Adrenal gland (tissue), 12 donors: ENCODE results near the gene ZNF705A. TPM values are rescaled to one million over a fixed set of nuclear protein-coding genes. Genes with fewer than 3 reads are reported as not detected.
"Not testable (repeated sequence)": the region's sequence is repeated elsewhere in the genome, so short reads cannot be mapped to it uniquely, and the experiment has no call there.

Experiments used
- DNase-seq, 7 donors: peaks; one replicate each; pipeline ENCODE4 v3.0.0-alpha.2; 2019 to 2020
- H3K27ac ChIP-seq, 5 donors: fragments of 200-600 bp; sonication (generic) in 4 of 5; 1 replicate in 3 of 5; 2 replicates in 2 of 5; pipeline versions ENCODE4 v1.5.1 to v1.8.0; 2016 to 2020; ENCODE audit warnings: mild to moderate bottlenecking in 1 of 5
- H3K27me3 ChIP-seq: fragments of 200-600 bp; 2 replicates; pipeline ENCODE4 v1.8.0; 2021
- H3K36me3 ChIP-seq, 2 donors: fragments of 200-600 bp; replicated peaks in 1 of 2; 1 replicate in 1 of 2; 2 replicates in 1 of 2; pipeline versions ENCODE4 v1.5.1 to v1.8.0; 2018 to 2022
- H3K4me1 ChIP-seq, 2 donors: fragments of 200-600 bp; replicated peaks in 1 of 2; 1 replicate in 1 of 2; 2 replicates in 1 of 2; pipeline versions ENCODE4 v1.5.1 to v1.8.0; 2018 to 2021
- H3K4me3 ChIP-seq, 4 donors: fragments of 200-600 bp; sonication (generic) in 3 of 4; one replicate each; pipeline ENCODE4 v1.5.1; 2016 to 2018
- H3K9me3 ChIP-seq, 3 donors: fragments of 200-600 bp; sonication (generic) in 1 of 3; replicated peaks in 1 of 3; 1 replicate in 2 of 3; 2 replicates in 1 of 3; pipeline versions ENCODE4 v1.5.1 to v1.8.0; 2016 to 2021
- WGBS, 4 donors: extraction: QIAGEN DNeasy Blood & Tissue Kit in 2 of 4; methylation state at CpG; one replicate each; pipeline versions ENCODE4 v1.1.5 to v1.1.7; 2013 to 2017; 5-methylcytosine and 5-hydroxymethylcytosine counted together
- intact Hi-C, 2 donors: fragments of 100-400 bp; cut with DNase I; formaldehyde crosslinking; loops; one replicate each; pipeline versions ENCODE4 v1.14.1 to v1.15.0; 2022 to 2023
- polyA plus RNA-seq, 3 donors: library from polyadenylated mRNA; stranded (reverse); fragments of 200-250 nt in 2 of 3; fragments of 350-450 nt in 1 of 3; fragmentation: Illumina TruSeq in 1 of 3; extraction: RNeasy Lipid Tissue Mini Kit (QIAGEN cat#74804) in 1 of 3; gene quantifications; one replicate each; pipeline ENCODE4 v1.2.3, GENCODE V29; 2013 to 2014
- total RNA-seq, 9 donors: library from RNA; depleted of rRNA in 4 of 9; stranded (reverse); fragments of >200 nt in 4 of 9; fragments of 120-200 nt in 1 of 9; fragmentation: NEBNext Ultra II Directional in 1 of 9; extraction: Animal tissue kit (Norgen Biotek cat#: 25700) in 1 of 9; gene quantifications; one replicate each; pipeline versions ENCODE4 v1.1.0 to v1.2.4, GENCODE V29; 2013 to 2023
- donor health status: healthy with polysubstance abuse.
- donor health status: Bipolar disorder and iron deficiency.
- donor health status: DM: yes; HTN: yes; CAD: no.
- donor health status: DM: no; HTN: no; CAD: no.
- donor health status: DM: no; HTN: no; CAD: no.
- donor health status: DM: yes; HTN: yes; CAD: no.

ZNF705A gene
- total and polyA plus RNA-seq, 12 donors = not detected

- intact Hi-C loops = not testable (repeated sequence)
These were observed 71.8 kb downstream of the ZNF705A start for GRCh38 chr12:8228607-8229006.

GRCh38 chr12:8229486-8229885, 72.7 kb downstream of the ZNF705A start:
- H3K27ac ChIP-seq, DNase-seq, H3K4me1 ChIP-seq, intact Hi-C loops, H3K9me3 ChIP-seq, H3K27me3 ChIP-seq, H3K36me3 ChIP-seq, H3K4me3 ChIP-seq: not testable (repeated sequence)
- WGBS, 4 donors = 45 to 54% (median 51%) methylated on average over 7 of the region's 7 CpGs

More at GRCh38 chr12:8228607-8229006, 71.8 kb downstream of the ZNF705A start:
- WGBS, 4 donors = 91 to 92% (median 92%) methylated on average over 10 to 11 of the region's 11 CpGs
- DNase-seq = peak in 1 of 7 donors; percentile 23
- H3K27me3 ChIP-seq, H3K4me3 ChIP-seq, H3K4me1 ChIP-seq, H3K27ac ChIP-seq, H3K9me3 ChIP-seq, H3K36me3 ChIP-seq: not testable (repeated sequence)

Other genes with a start within 250 kb of the ZNF705A start
- 10 to 100 TPM in 8 of 9 donors, 1 to 10 TPM in 1; 8.8 to 52.4 (median 28.4) TPM for gene SLC2A3, start 220.8 kb upstream of the ZNF705A start, total RNA-seq
- 10 to 100 TPM in 1 of 3 donors, 1 to 10 TPM in 2; 7.2 to 19.5 (median 8.2) TPM for gene SLC2A3, start 220.8 kb upstream of the ZNF705A start, polyA plus RNA-seq
- gene FOXJ2, start 124.3 kb upstream of the ZNF705A start, total RNA-seq = 10 to 100 TPM in 7 of 9 donors, 1 to 10 TPM in 2; 8.6 to 20.8 (median 14.4) TPM
- 10 to 100 TPM in 2 of 3 donors, 1 to 10 TPM in 1; 7.1 to 13.8 (median 11.7) TPM for gene FOXJ2, start 124.3 kb upstream of the ZNF705A start, polyA plus RNA-seq
- 10 to 100 TPM in 7 of 9 donors, 1 to 10 TPM in 2; 3.3 to 40.3 (median 25.9) TPM for gene C3AR1, start 90.7 kb upstream of the ZNF705A start, total RNA-seq
- 10 to 100 TPM in 1 of 3 donors, 1 to 10 TPM in 2; 5.9 to 15.7 (median 9.3) TPM for gene C3AR1, start 90.7 kb upstream of the ZNF705A start, polyA plus RNA-seq
- 10 to 100 TPM; 24.4 to 99.9 (median 56.6) TPM for gene NECAP1, start 74.7 kb upstream of the ZNF705A start, total RNA-seq
- gene NECAP1, start 74.7 kb upstream of the ZNF705A start, polyA plus RNA-seq = 10 to 100 TPM; 13.5 to 81.1 (median 22.3) TPM
- gene CLEC4A, start 33.4 kb upstream of the ZNF705A start, total RNA-seq = 1 to 10 TPM in 8 of 9 donors, not detected in 1; 1.0 to 8.4 (median 1.7) TPM
- 1 to 10 TPM in 2 of 3 donors, under 1 TPM in 1; 0.24 to 3.7 (median 2.1) TPM for gene CLEC4A, start 33.4 kb upstream of the ZNF705A start, polyA plus RNA-seq
- gene FAM90A1, start 70.6 kb downstream of the ZNF705A start, total RNA-seq = under 1 TPM in 8 of 9 donors, not detected in 1; 0.28 to 0.68 (median 0.47) TPM
- gene FAM90A1, start 70.6 kb downstream of the ZNF705A start, polyA plus RNA-seq = under 1 TPM; 0.30 to 0.48 (median 0.33) TPM